IPS-11a (cell line): ENCODE data around the gene CNRIP1.
A peak's percentile ranks its signal among the peaks of the same experiment; 100 is the strongest.
"Not testable (repeated sequence)": the region's sequence is repeated elsewhere in the genome, so short reads cannot be mapped to it uniquely, and the experiment has no call there.

Source experiments
- H3K4me3 ChIP-seq: one replicate; pipeline ENCODE4 v1.5.1; 2013; ENCODE audit warnings: low read depth, low read length, control low read depth

Gene CNRIP1

GRCh38 chr2:68319398-68320117, at the start of gene CNRIP1:
Gene CNRIP1, minus strand, starts transcription at chr2:68319949. Its CDS starts 549 bp downstream, at chr2:68319400.
- H3K4me3 ChIP-seq = peak within 1 kb of the TSS; percentile 61

GRCh38 chr2:68369337-68369734, 49.6 kb upstream of the CNRIP1 start:
- H3K4me3 ChIP-seq = no peak overlapping the region

- no peak overlapping the region for H3K4me3 ChIP-seq
Observed at GRCh38 chr2:68368654-68369336, 49.0 kb upstream of the CNRIP1 start.

- H3K4me3 ChIP-seq = no peak overlapping the region
Observed at GRCh38 chr2:68367953-68368653, 48.4 kb upstream of the CNRIP1 start.

- no peak overlapping the region for H3K4me3 ChIP-seq
Observed at GRCh38 chr2:68366083-68366560, 46.4 kb upstream of the CNRIP1 start.

GRCh38 chr2:68365087-68365486, 45.3 kb upstream of the CNRIP1 start, which contains the start of gene PLEK:
Gene PLEK, plus strand, starts transcription at chr2:68365282. Its CDS starts 70 bp downstream, at chr2:68365352.
- no peak within 1 kb of the TSS for H3K4me3 ChIP-seq

GRCh38 chr2:68363721-68364120, 44.0 kb upstream of the CNRIP1 start:
- H3K4me3 ChIP-seq = no peak overlapping the region

GRCh38 chr2:68362749-68363148, 43.0 kb upstream of the CNRIP1 start:
- no peak overlapping the region for H3K4me3 ChIP-seq

- H3K4me3 ChIP-seq = no peak overlapping the region
Observed at GRCh38 chr2:68362069-68362468, 42.3 kb upstream of the CNRIP1 start.

GRCh38 chr2:68359889-68360288, 40.1 kb upstream of the CNRIP1 start:
- H3K4me3 ChIP-seq = no peak overlapping the region

- no peak overlapping the region for H3K4me3 ChIP-seq
Observed at GRCh38 chr2:68357605-68358337, 38.0 kb upstream of the CNRIP1 start.

GRCh38 chr2:68356599-68357239, 37.0 kb upstream of the CNRIP1 start:
- H3K4me3 ChIP-seq = no peak overlapping the region

GRCh38 chr2:68352651-68353391, 33.1 kb upstream of the CNRIP1 start:
- no peak overlapping the region for H3K4me3 ChIP-seq

- H3K4me3 ChIP-seq = no peak overlapping the region
Observed at GRCh38 chr2:68351997-68352396, 32.2 kb upstream of the CNRIP1 start.

GRCh38 chr2:68349091-68349490, 29.3 kb upstream of the CNRIP1 start:
- H3K4me3 ChIP-seq = not testable (repeated sequence)

- H3K4me3 ChIP-seq = no peak overlapping the region
Observed at GRCh38 chr2:68345129-68345875, 25.6 kb upstream of the CNRIP1 start.

- H3K4me3 ChIP-seq = no peak overlapping the region
Observed at GRCh38 chr2:68344031-68344430, 24.3 kb upstream of the CNRIP1 start.

- no peak overlapping the region for H3K4me3 ChIP-seq
Observed at GRCh38 chr2:68342470-68342869, 22.7 kb upstream of the CNRIP1 start.

- H3K4me3 ChIP-seq = no peak overlapping the region
Observed at GRCh38 chr2:68341583-68341982, 21.8 kb upstream of the CNRIP1 start.
